NB4 (cell line): ENCODE measurements around the gene LSM4.

Experiments used
- MYC ChIP-seq: IDR thresholded peaks from 2 replicates; pipeline ENCODE4 v1.6.1; 2011; ENCODE audit warnings: low read depth, low read length
- POLR2A ChIP-seq: IDR thresholded peaks from 2 replicates; pipeline ENCODE4 v1.6.1; 2011; ENCODE audit warnings: mild to moderate bottlenecking; ENCODE audit not compliant: insufficient read length; ENCODE audit errors: extremely low read depth
- TF ChIP-seq, protein P1 (sequence below): IDR thresholded peaks from one replicate; pipeline ENCODE4 v1.5.1; 2012; ENCODE audit warnings: low read depth, low read length
- TF ChIP-seq, protein P2 (sequence below): IDR thresholded peaks from 2 replicates; pipeline ENCODE4 v1.6.1; 2011; ENCODE audit warnings: low read depth, low read length

DNA sequence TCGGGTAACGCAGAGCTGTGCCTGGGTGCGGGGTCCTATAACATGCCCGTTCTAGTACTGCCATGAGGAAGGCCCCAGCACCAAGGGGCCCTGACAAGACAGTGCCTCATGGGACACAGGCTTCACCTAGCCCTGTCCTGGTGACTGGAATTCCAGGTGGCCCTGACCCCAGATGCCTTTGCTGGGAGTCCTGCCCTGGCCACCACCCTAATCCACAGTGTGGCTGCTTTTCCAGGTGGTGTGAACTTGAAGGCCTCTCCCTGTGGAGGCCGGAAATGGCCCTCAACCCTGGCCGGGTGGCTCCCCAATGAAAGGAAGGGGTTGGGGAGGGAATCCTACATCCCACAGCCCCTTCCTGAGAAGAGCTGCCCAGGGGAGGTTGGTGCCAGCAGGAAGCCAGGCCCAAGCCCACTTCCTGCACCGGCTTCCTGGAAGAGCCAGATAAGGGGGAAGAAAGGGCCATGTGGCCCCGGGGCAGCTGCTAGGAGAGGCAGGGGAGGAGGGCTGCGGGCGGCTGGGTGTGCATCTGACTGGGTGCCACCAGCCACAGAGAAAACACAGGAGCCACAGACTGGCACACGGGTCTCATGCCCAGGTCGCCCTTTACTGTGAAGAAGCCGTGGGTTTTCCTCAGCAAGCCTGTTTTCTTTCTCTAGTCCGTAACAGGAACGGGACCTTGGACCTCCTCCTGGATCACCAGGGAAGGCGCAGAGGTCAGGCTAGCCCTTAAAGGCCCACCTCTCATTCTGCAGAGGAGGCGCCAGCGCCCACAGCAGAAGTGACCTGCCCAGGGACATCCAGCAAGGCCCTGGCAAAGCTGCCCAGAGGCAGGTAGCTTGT lies 4.7 kb downstream of the LSM4 start:
- TF ChIP-seq, protein P1, sequence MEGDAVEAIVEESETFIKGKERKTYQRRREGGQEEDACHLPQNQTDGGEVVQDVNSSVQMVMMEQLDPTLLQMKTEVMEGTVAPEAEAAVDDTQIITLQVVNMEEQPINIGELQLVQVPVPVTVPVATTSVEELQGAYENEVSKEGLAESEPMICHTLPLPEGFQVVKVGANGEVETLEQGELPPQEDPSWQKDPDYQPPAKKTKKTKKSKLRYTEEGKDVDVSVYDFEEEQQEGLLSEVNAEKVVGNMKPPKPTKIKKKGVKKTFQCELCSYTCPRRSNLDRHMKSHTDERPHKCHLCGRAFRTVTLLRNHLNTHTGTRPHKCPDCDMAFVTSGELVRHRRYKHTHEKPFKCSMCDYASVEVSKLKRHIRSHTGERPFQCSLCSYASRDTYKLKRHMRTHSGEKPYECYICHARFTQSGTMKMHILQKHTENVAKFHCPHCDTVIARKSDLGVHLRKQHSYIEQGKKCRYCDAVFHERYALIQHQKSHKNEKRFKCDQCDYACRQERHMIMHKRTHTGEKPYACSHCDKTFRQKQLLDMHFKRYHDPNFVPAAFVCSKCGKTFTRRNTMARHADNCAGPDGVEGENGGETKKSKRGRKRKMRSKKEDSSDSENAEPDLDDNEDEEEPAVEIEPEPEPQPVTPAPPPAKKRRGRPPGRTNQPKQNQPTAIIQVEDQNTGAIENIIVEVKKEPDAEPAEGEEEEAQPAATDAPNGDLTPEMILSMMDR: no peak
- TF ChIP-seq POLR2A (no peak), MYC (no peak)
- TF ChIP-seq, protein P2, sequence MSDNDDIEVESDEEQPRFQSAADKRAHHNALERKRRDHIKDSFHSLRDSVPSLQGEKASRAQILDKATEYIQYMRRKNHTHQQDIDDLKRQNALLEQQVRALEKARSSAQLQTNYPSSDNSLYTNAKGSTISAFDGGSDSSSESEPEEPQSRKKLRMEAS: no peak
